ENCODE data around the gene ARHGAP31.

DNA sequence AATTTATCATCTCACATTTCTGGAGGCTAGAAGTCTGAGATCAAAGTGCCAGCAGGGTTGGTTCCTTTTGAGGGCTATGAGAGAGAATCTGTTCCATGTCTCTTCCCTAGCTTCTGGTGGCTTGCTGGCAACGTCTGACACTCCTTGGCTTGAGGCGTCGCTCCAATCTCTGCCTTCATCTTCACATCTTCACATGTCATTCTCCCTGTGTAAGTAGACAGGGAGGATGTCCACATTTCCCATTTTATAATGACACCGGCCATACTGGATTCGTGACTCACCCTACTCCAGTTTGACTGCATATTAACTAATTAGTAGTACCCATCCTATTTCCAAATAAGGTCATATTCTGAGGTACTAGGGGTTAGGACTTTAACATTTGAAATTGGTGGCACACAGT, 17.5 kb upstream of the ARHGAP31 start:
- TF ChIP-seq EZH2 (IDR thresholded peaks at IDR 0.05; ENCODE audit: low read depth) (no peak), CTCF (conservative IDR thresholded peaks at IDR 0.05) (no peak)
